ENCODE data around the gene CREM.

Gene CREM

DNA sequence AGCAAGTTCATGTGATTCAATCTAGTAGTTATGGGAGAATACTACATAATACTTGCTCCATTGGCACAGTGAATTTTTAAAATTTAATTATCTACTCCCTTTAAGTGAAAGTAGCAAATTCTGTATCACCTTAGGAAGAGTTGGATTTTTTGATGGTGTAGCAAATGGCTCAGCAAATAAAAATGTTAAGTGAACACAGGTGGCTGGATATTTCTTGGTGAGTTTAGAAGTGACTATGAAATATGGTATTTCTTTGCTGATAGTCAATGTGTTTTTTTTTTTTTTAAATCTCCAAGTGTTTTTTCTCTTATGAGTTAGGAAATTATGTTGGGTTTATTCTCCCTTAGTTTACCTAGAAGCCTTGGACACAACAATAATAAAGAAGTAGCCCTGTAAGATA is 67.8 kb downstream of the CREM start:
- peak overlapping the region in 1 of 2 donors; percentile 90 for H3K27ac ChIP-seq
- no peak for TF ChIP-seq CTCF (IDR thresholded peaks at IDR 0.05)

GRCh38 chr10:35194906-35195305 is 68.3 kb downstream of the CREM start:
- Histone ChIP-seq H3K9me3 (no peaks in the 10 kb centered on the region), H3K4me3 (peak overlapping the region; percentile 48 to 57), H3K27me3 (no peaks in the 10 kb centered on the region), H3K27ac (peak overlapping the region; percentile 90 to 91), H3K36me3 (no peaks in the 10 kb centered on the region), H3K4me1 (peaks cover 0 to 15% (median 0%) of the 10 kb centered on the region in 4 donors)
- DNase-seq, result no peak
- intact Hi-C loops (cut with DNase I; ENCODE audit: low total_unique reads), result loop anchor here (5.0 kb wide), 2 partner anchors 68 to 1733 kb away; partner anchors contain the start of gene CREM
- no peak for TF ChIP-seq CTCF (IDR thresholded peaks at IDR 0.05)

More for the DNA sequence above, 67.8 kb downstream of the CREM start:
- Histone ChIP-seq H3K36me3 (no peaks in the 10 kb centered on the region), H3K4me3 (no peak overlapping the region), H3K9me3 (no peaks in the 10 kb centered on the region), H3K27me3 (no peaks in the 10 kb centered on the region), H3K4me1 (peaks cover 0 to 15% (median 0%) of the 10 kb centered on the region in 4 donors)
- intact Hi-C loops (cut with DNase I; ENCODE audit: low total_unique reads), result no loop called here
- DNase-seq, result no peak

GRCh38 chr10:35195361-35196306 is 69.0 kb downstream of the CREM start:
- TF ChIP-seq CTCF (IDR thresholded peaks at IDR 0.05), result peak; percentile 85 to 87
- peak overlapping the region; percentile 90 to 91 for H3K27ac ChIP-seq
- peaks cover 0 to 15% (median 0%) of the 10 kb centered on the region in 4 donors for H3K4me1 ChIP-seq
- intact Hi-C loops (cut with DNase I; ENCODE audit: low total_unique reads), result loop anchor here (5.0 kb wide), 2 partner anchors 68 to 1733 kb away; partner anchors contain the start of gene CREM
- peak; percentile 61 to 88 for DNase-seq
- H3K36me3 ChIP-seq, result no peaks in the 10 kb centered on the region
- H3K27me3 ChIP-seq, result no peaks in the 10 kb centered on the region
- no peaks in the 10 kb centered on the region for H3K9me3 ChIP-seq
- peak overlapping the region; percentile 48 to 57 for H3K4me3 ChIP-seq

DNA sequence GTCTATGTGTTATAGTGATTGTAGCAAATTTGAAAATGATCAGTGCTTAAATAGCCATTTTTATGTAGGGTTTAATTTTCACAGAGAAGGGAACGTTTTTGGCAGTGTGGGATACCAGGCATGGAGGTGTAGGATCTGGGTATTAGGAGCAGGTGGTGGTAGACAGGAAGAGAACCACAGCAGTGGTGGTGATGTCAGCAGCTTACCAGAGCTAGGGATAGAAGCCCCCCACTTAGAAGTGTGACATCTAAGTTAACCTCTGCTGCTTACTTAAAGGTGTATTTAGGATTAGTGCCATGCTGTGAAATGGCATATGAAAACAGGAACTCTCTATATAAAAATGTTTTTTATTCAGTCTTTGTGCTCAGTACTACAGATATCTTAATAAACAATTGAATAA is 73.8 kb downstream of the CREM start:
- no peak for TF ChIP-seq CTCF (IDR thresholded peaks at IDR 0.05)
- Histone ChIP-seq H3K4me1 (peaks cover 0 to 7% (median 0%) of the 10 kb centered on the region in 4 donors), H3K36me3 (no peaks in the 10 kb centered on the region), H3K27me3 (no peaks in the 10 kb centered on the region), H3K4me3 (no peak overlapping the region), H3K27ac (no peak overlapping the region), H3K9me3 (no peaks in the 10 kb centered on the region)
- no peak for DNase-seq
- intact Hi-C loops (cut with DNase I; ENCODE audit: low total_unique reads), result no loop called here

- TF ChIP-seq CTCF (IDR thresholded peaks at IDR 0.05), result no peak
- intact Hi-C loops (cut with DNase I; ENCODE audit: low total_unique reads), result no loop called here
Observed at GRCh38 chr10:35201234-35201633, 74.6 kb downstream of the CREM start.

More at GRCh38 chr10:35201234-35201633, 74.6 kb downstream of the CREM start:
- H3K27me3 ChIP-seq, result no peaks in the 10 kb centered on the region
- peaks cover 0 to 7% (median 0%) of the 10 kb centered on the region in 4 donors for H3K4me1 ChIP-seq
- no peaks in the 10 kb centered on the region for H3K9me3 ChIP-seq
- H3K36me3 ChIP-seq, result no peaks in the 10 kb centered on the region
- no peak overlapping the region for H3K27ac ChIP-seq
- DNase-seq, result no peak
- H3K4me3 ChIP-seq, result no peak overlapping the region

Data from tibial artery (tissue), 4 donors.